Measurements from ENCODE around the gene ZNF768. TPM values are rescaled to one million over a fixed set of nuclear protein-coding genes. Genes with fewer than 3 reads are reported as not detected.

ZNF768 gene
- total and polyA plus RNA-seq, 2 of the 13 experiments (the other 11 are each of a cell fraction or from before 2014, with no cell fraction given) = 26.7 to 34.4 TPM

DNA sequence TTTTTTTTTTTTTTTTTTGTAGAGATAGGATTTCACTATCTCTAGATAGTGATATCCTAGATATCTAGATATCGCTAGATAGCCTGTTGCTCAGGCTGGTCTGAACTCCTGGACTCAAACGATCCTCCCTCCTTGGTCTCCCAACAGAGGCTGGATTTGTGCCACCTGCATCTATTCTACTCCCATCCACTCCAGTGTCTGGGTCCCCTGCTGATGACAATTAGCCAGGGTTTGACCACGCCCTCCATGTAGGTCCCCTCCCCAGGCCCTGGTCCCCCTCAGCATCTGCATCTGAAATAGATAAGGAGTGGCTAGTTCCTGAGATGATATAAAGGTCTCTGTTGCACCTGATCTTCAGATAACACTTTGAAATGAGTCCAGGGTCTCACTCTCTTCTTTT is 42.9 kb upstream of the ZNF768 start:
- H3K9ac ChIP-seq (ENCODE audit: insufficient read depth, low read depth, low read length) = no peak overlapping the region

More for the DNA sequence above, 42.9 kb upstream of the ZNF768 start:
- no peaks in the 10 kb centered on the region for H3K36me3 ChIP-seq (replicated peaks in 1 of 2; ENCODE audit: control insufficient read depth in 1 of 2, insufficient read depth in 2 of 2, low read length in 2 of 2)
- POLR2A ChIA-PET = interaction anchor here (1.6 to 3.9 kb wide), 3 partner anchors 11 to 42 kb away, joined by 6 to 36 read pairs (median 7); partner anchors contain the start of genes ZNF747 and ZNF764
- CTCF ChIA-PET (ENCODE audit: low intra/inter-chr PET ratio, low total read pairs) = no interaction called here
- H3K79me2 ChIP-seq (ENCODE audit: insufficient read depth, low read length) = peaks cover 2% of the 10 kb centered on the region
- FAIRE-seq (no peak), DNase-seq (ENCODE audit: low spot score) (no peak), ATAC-seq (no peak)
- no peak overlapping the region for H3K4me3 ChIP-seq (replicated peaks in 1 of 3; ENCODE audit: insufficient read depth in 1 of 3, low read depth in 2 of 3, low read length in 3 of 3)
- no peak overlapping the region for H2AFZ ChIP-seq (ENCODE audit: low read length)
- no TSS peak for BruUV-seq (replicated peaks)
- H4K20me1 ChIP-seq (ENCODE audit: insufficient read depth, low read length) = no peaks in the 10 kb centered on the region
- in situ Hi-C loops (cut with HindIII; ENCODE audit: extremely low pct_ligation_motif_present, low pct_unique_long_range_greater_than_20kb) = no loop called here
- WGBS (ENCODE audit: low lambda C conversion rate) = 89% methylated on average over 3 of the region's 3 CpGs
- H3K4me1 ChIP-seq (ENCODE audit: insufficient read depth, low read length) = peaks cover 68% of the 10 kb centered on the region
- intact Hi-C loops (cut with micrococcal nuclease; ENCODE audit: unreplicated experiment) = no loop called here
- H3K27me3 ChIP-seq (ENCODE audit: control insufficient read depth in 1 of 2, insufficient read depth in 2 of 2, low read length in 2 of 2) = no peaks in the 10 kb centered on the region
- no peak overlapping the region for H3K27ac ChIP-seq (ENCODE audit: extremely low read length, insufficient read depth, low read length)
- H3K9me3 ChIP-seq (ENCODE audit: low read length) = no peaks in the 10 kb centered on the region
- no peak overlapping the region for H3K4me2 ChIP-seq (ENCODE audit: low read depth, low read length)
- TF ChIP-seq, protein P1, sequence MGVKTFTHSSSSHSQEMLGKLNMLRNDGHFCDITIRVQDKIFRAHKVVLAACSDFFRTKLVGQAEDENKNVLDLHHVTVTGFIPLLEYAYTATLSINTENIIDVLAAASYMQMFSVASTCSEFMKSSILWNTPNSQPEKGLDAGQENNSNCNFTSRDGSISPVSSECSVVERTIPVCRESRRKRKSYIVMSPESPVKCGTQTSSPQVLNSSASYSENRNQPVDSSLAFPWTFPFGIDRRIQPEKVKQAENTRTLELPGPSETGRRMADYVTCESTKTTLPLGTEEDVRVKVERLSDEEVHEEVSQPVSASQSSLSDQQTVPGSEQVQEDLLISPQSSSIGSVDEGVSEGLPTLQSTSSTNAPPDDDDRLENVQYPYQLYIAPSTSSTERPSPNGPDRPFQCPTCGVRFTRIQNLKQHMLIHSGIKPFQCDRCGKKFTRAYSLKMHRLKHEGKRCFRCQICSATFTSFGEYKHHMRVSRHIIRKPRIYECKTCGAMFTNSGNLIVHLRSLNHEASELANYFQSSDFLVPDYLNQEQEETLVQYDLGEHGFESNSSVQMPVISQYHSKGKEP (CRISPR knock-in tag; IDR thresholded peaks at IDR 0.05) = no peak
- no peak for TF ChIP-seq ZNF430 (CRISPR knock-in tag; IDR thresholded peaks at IDR 0.05)
- no peak for TF ChIP-seq ZNF550 (CRISPR knock-in tag; IDR thresholded peaks at IDR 0.05; ENCODE audit: borderline replicate concordance)
- TF ChIP-seq SP140L (CRISPR knock-in tag; IDR thresholded peaks at IDR 0.05; ENCODE audit: borderline replicate concordance) = no peak
- TF ChIP-seq, protein P2, sequence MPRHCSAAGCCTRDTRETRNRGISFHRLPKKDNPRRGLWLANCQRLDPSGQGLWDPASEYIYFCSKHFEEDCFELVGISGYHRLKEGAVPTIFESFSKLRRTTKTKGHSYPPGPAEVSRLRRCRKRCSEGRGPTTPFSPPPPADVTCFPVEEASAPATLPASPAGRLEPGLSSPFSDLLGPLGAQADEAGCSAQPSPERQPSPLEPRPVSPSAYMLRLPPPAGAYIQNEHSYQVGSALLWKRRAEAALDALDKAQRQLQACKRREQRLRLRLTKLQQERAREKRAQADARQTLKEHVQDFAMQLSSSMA (CRISPR knock-in tag; IDR thresholded peaks at IDR 0.05) = no peak
- no peak for TF ChIP-seq ZNF567 (CRISPR knock-in tag; IDR thresholded peaks at IDR 0.05; ENCODE audit: borderline replicate concordance)
- no peak for TF ChIP-seq HDAC1 (CRISPR knock-in tag; IDR thresholded peaks at IDR 0.05)
- no peak for TF ChIP-seq ZNF7 (CRISPR knock-in tag; IDR thresholded peaks at IDR 0.05)

Data from HepG2 (cell line).